NCI-H1092 treated with DMSO at 0.1 percent for 48 hours (cell line): ENCODE results near the gene ANTXR1.

Experiments
- DNase-seq: peaks from one replicate; lab custom pipeline; 2025; lab: John Stamatoyannopoulos, UW

Gene ANTXR1

GRCh38 chr2:69181806-69182427, 168.9 kb downstream of the ANTXR1 start:
- no peak for DNase-seq

- no peak for DNase-seq
Measured at GRCh38 chr2:69183659-69184058, 170.7 kb downstream of the ANTXR1 start.

DNA sequence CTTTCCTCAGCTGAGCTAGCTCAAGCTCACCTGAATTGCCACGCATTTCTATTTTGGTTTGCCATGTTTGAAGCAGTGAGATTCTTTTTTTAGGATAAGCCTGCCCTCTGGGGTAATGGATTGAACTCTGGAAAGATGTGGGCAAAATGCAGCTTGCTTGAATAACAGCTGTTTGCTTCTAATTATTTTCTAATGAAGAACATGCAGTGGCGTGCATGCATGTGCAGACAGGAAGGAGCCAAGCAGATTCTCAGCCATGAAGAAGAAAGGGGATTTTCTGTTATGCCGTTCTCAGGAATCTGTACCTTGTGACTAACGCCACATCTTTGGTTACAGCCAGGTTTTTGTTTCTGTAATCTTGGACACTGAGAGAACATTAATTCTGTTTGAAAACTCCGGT, 171.2 kb downstream of the ANTXR1 start:
- no peak for DNase-seq

DNA sequence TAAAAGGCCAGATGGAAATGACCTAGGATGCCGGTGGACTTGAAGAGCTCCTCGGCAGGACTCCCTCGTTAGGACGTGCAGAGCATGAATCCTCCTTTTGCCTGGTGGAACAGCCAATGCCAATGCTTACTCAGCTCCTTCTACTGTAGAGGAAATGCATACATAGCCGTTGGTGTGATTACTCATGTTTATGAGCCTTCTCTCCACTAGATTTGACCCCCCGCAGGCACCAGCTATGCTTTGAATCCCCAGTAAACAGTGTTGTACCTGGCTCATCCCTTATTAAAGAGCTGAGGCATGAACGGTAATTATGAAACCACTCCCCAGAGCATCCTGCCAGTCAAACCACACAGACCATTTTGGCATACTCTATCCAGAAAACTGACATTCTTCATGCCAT, 172.8 kb downstream of the ANTXR1 start:
- DNase-seq, result no peak

GRCh38 chr2:69186614-69187013, 173.6 kb downstream of the ANTXR1 start:
- DNase-seq, result no peak

- DNase-seq, result no peak
Measured at GRCh38 chr2:69188182-69188900, 175.4 kb downstream of the ANTXR1 start.

- no peak for DNase-seq
Measured at GRCh38 chr2:69190743-69191404, 177.9 kb downstream of the ANTXR1 start.

DNA sequence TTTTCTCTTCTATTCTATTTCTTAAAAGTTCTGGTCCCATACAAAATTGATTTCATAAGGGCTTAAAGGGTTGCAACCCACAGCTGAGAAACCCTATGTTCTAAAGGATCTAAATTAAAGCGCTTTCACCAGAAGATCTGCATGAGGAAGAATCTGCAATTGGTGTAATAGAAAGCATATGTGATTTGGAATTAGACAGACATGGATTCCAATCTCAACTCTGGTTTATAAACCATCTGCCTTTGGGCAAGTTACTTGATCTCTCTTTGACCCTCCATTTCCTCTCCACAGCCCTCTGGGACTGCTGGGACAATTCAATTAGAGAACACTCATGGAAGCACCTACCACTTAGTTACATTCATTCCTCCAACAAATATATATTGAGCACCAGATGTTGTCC, 178.7 kb downstream of the ANTXR1 start:
- no peak for DNase-seq

- no peak for DNase-seq
Measured at GRCh38 chr2:69192176-69192945, 179.4 kb downstream of the ANTXR1 start.

DNA sequence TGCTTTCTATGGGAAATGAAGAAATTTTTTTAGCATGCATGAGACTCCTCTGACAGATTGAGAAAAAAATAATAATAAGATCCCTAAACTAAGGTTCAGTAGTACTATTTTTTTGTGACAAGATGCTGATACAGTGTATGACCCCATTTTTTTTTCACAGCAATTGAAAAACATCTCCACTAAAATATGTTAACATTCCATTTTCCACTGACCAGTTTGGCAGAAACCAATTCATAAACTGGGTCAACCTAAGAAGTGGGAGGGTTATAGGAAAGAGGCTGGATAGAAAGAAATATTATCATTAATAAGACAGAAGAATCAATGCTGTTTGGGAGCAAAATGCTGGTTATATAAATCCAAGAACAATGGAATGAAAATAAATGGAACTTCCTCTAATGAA, 182.7 kb downstream of the ANTXR1 start:
- DNase-seq, result no peak

DNA sequence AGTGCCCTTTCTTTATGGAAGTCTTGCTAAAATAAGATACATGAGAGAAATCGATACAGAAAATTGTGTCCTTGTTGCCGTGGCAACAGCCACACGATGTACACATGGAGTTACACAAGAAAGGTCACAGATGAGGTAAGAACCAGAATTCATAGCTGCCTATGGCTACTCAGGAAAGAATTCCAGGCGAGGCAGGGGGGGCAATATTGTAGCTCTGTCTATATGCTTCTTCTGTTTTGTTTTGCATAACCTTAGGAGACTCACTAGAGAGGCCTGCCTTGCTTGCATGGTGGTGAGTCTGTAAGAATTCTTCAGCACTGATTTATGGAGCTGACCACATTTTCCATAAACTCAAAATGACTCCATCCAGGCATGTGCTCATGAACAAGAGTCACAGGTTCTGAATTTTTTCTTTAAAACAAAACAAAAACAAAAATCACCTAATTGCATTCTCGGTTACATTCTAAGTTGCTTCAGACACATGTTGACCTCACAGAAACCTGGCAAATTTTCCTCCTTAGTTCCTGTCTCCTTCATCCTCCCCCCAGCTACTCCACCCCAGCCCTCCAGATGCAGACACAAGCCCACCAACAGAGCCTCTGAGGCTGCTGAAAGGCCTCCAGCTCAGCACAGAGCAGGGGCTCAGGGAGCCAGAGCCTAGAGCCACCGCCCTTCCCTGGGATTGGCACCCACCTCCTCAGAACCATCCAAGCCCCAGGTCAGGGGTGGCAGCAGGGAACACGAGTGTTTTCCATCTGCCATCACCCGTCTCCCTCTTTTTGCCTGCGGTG, 183.5 kb downstream of the ANTXR1 start:
- no peak for DNase-seq

- DNase-seq, result no peak
Measured at GRCh38 chr2:69200107-69200520, 187.1 kb downstream of the ANTXR1 start.

DNA sequence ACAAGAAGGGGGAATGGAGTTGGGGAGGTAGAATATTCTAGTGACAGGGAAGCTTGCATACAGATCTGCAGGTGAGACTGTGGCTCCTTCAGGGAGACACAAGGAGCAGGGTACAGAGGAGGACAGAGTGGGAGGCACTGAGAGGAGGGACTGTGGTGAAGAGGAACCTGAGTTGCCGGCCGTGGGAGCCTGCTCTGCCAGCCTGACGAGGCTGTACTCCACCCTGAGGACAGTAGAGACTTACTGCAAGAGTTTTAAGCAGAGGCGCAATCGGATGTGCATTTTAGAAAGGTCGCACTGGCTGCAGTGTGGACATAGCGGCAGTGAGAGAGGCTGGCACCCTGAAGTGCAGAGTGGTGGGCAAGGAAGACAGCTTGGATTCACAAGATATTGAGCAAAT, 188.3 kb downstream of the ANTXR1 start:
- no peak for DNase-seq

- DNase-seq, result no peak
Measured at GRCh38 chr2:69202327-69202726, 189.3 kb downstream of the ANTXR1 start.

- no peak for DNase-seq
Measured at GRCh38 chr2:69203166-69203985, 190.4 kb downstream of the ANTXR1 start.

DNA sequence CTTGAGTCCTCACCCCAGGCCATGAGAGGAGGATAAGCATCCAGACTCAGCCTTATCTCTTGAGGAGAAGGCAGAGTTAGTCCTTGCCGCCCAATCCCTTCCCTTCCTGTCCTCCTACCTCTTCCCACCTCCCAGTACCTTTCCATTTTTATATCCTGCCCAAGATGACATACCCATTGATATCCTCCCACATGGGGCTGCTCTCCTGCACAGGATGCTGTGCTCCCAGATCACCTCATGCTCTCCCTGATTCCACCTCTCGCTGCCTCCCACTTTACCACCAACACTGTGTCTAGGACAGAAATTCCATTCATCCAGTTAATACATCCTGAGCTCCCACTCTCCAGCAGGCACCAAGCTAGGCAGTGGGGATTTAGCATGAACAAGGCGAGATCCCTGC, 191.7 kb downstream of the ANTXR1 start:
- no peak for DNase-seq

DNA sequence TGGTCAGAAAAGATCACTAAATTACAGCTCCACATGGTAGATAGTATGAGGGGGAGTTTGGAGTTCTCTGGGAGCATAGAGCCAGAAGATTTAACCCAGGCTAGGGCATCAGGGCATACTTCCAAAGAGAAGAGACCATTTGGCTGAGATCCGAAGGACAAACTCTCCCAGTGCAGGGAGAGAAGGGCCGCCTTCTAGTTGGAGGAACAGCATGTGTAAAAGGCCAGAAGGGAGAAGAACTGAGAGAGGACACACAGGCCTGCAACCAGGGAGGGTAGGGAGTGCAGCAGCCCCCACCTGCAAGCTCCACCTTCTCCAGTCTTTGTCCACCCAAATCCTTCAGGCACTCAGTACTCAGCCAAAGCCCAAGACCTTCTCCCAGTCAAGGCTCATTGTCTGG, 192.1 kb downstream of the ANTXR1 start:
- no peak for DNase-seq

DNA sequence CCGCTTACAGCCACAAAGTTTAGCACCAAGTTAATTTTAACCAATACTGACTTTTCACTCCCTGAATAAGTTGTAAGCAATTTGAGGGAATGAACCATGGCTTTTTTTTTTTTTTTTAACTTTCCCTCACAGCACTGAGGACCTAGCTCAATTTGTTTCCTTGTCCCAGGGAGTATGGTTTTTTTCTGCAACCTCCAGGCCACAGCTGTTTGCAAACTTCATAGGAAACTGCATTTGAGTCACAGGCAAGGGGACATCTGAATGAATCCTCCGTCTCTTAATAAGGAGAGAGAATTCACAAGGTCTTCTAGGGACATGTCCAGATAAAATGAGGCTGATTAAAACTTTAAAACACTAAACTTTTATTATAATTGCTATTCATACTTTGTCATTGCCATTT, 192.5 kb downstream of the ANTXR1 start:
- DNase-seq, result no peak

GRCh38 chr2:69208023-69208595, 195.1 kb downstream of the ANTXR1 start:
- no peak for DNase-seq

DNA sequence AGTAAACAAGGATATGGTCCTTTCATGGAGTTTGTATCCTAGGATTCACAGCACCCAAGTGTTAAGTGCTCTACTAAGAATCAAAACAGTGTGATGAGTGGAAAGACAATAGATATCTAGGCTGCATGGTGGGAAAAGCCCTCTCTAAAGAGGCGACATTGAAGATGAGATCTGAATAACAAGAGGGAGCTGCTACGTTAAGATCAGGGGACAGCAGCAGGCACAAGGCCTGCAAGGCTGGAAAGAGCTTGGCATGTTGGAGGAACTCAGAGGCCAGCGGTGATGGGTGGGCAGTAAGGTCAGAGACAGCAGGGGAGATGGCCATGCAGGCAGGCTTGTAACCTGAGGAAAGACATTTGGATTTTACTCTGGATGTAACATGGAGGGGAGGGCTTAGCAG, 196.5 kb downstream of the ANTXR1 start:
- DNase-seq, result no peak

DNA sequence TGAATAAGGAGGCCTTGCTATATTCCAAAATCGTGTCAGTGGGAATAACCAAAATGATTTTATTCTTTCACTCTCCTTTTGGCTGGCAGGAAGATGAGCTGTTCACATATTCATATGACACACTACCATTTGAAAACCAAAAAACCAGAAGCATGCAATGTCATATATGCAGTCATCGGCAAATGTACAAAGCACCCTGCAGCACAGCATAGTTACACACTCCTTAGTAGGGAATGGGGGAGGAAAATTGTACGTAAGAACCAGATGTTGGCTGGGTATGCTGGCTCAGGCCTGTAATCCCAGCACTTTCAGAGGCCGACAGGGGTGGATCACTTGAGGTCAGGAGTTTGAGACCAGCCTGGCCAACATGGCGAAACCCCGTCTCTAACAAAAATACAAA, 197.4 kb downstream of the ANTXR1 start:
- no peak for DNase-seq
